Neutrophil (primary cell): Measurements from ENCODE around the gene NEGR1.

ENCODE experiments used
- H3K27ac ChIP-seq: fragments of 200-600 bp; sonication (generic); 2 replicates; pipeline ENCODE4 v1.5.1; 2016; ENCODE audit warnings: mild to moderate bottlenecking, moderate library complexity
- H3K27me3 ChIP-seq: fragments of 200-600 bp; sonication (generic); 2 replicates; pipeline ENCODE4 v1.6.0; 2016; ENCODE audit warnings: mild to moderate bottlenecking
- H3K36me3 ChIP-seq: fragments of 200-600 bp; sonication (generic); 2 replicates; pipeline ENCODE4 v1.5.1; 2017
- H3K4me1 ChIP-seq, 2 experiments: fragments of 200-600 bp in 1 of 2; sonication (generic) in 1 of 2; 1 replicate in 1 of 2; 2 replicates in 1 of 2; pipeline versions ENCODE4 v1.5.1 to v1.6.1; 2013 to 2016; ENCODE audit warnings: low read depth in 1 of 2, low read length in 1 of 2, mild to moderate bottlenecking in 1 of 2, moderate library complexity in 1 of 2; ENCODE audit not compliant: control insufficient read depth in 1 of 2, insufficient read depth in 1 of 2
- H3K4me3 ChIP-seq, 2 experiments: fragments of 200-600 bp in 1 of 2; sonication (generic) in 1 of 2; 1 replicate in 1 of 2; 2 replicates in 1 of 2; pipeline ENCODE4 v1.5.1; 2013 to 2016; ENCODE audit warnings: low read depth in 1 of 2, low read length in 1 of 2, mild to moderate bottlenecking in 1 of 2, moderate library complexity in 1 of 2
- H3K9me3 ChIP-seq: fragments of 200-600 bp; sonication (generic); 2 replicates; pipeline ENCODE4 v1.5.1; 2016
- CTCF ChIP-seq: fragments of 200-600 bp; sonication (generic); IDR thresholded peaks from 2 replicates; pipeline ENCODE4 v1.5.1; 2016; ENCODE audit warnings: antibody characterized with exemption

Gene NEGR1

GRCh38 chr1:72050551-72050950 is 231.8 kb downstream of the NEGR1 start:
- no peak for TF ChIP-seq CTCF
- Histone ChIP-seq H3K27me3 (no peaks in the 10 kb centered on the region), H3K27ac (no peak overlapping the region), H3K4me3 (no peak overlapping the region), H3K36me3 (no peaks in the 10 kb centered on the region), H3K4me1 (no peaks in the 10 kb centered on the region), H3K9me3 (no peaks in the 10 kb centered on the region)

- no peak overlapping the region for H3K4me3 ChIP-seq
Measured at GRCh38 chr1:72037745-72038343, 244.5 kb downstream of the NEGR1 start.

GRCh38 chr1:72034827-72035226 is 247.5 kb downstream of the NEGR1 start:
- H3K4me1 ChIP-seq = no peaks in the 10 kb centered on the region
- H3K27ac ChIP-seq = no peak overlapping the region
- TF ChIP-seq CTCF = no peak
- H3K4me3 ChIP-seq = no peak overlapping the region
- no peaks in the 10 kb centered on the region for H3K27me3 ChIP-seq
- H3K36me3 ChIP-seq = no peaks in the 10 kb centered on the region
- H3K9me3 ChIP-seq = no peaks in the 10 kb centered on the region

More at GRCh38 chr1:72037745-72038343, 244.5 kb downstream of the NEGR1 start:
- Histone ChIP-seq H3K27ac (no peak overlapping the region), H3K36me3 (no peaks in the 10 kb centered on the region), H3K9me3 (no peaks in the 10 kb centered on the region), H3K27me3 (no peaks in the 10 kb centered on the region), H3K4me1 (no peaks in the 10 kb centered on the region)
- no peak for TF ChIP-seq CTCF

GRCh38 chr1:72023063-72023930 is 259.0 kb downstream of the NEGR1 start:
- no peaks in the 10 kb centered on the region for H3K36me3 ChIP-seq
- no peaks in the 10 kb centered on the region for H3K4me1 ChIP-seq
- no peak overlapping the region for H3K4me3 ChIP-seq
- H3K9me3 ChIP-seq = no peaks in the 10 kb centered on the region
- TF ChIP-seq CTCF = no peak
- H3K27ac ChIP-seq = no peak overlapping the region
- no peaks in the 10 kb centered on the region for H3K27me3 ChIP-seq

- Histone ChIP-seq H3K27me3 (no peaks in the 10 kb centered on the region), H3K4me3 (no peak overlapping the region), H3K27ac (no peak overlapping the region), H3K9me3 (no peaks in the 10 kb centered on the region), H3K4me1 (no peaks in the 10 kb centered on the region), H3K36me3 (no peaks in the 10 kb centered on the region)
- TF ChIP-seq CTCF = no peak
Measured at GRCh38 chr1:72018562-72018961, 263.8 kb downstream of the NEGR1 start.
